Neural crest cell (in vitro differentiated cells): ENCODE measurements around the gene PHLDB2. TPM values are rescaled to one million over a fixed set of nuclear protein-coding genes. Genes with fewer than 3 reads are reported as not detected.

ENCODE experiments used
- DNase-seq: peaks from one replicate; pipeline ENCODE4 v3.0.0; 2021; ENCODE audit warnings: low read depth, mixed read lengths, low spot score
- H3K27ac Mint-ChIP-seq: one replicate; pipeline ENCODE4 v1.8.0; 2021; ENCODE audit warnings: mild to moderate bottlenecking, mixed read lengths; ENCODE audit not compliant: unreplicated experiment
- H3K27me3 Mint-ChIP-seq: 2 replicates; pipeline ENCODE4 v1.8.0; 2021; ENCODE audit warnings: low read depth, mild to moderate bottlenecking, mixed read lengths
- H3K36me3 Mint-ChIP-seq: 2 replicates; pipeline ENCODE4 v1.8.0; 2021; ENCODE audit warnings: low read depth, mild to moderate bottlenecking, mixed read lengths
- H3K4me1 Mint-ChIP-seq: 2 replicates; pipeline ENCODE4 v1.8.0; 2021; ENCODE audit warnings: mixed read lengths
- H3K4me3 Mint-ChIP-seq: one replicate; pipeline ENCODE4 v1.8.0; 2021; ENCODE audit warnings: mild to moderate bottlenecking, mixed read lengths
- H3K9me3 Mint-ChIP-seq: 2 replicates; pipeline ENCODE4 v1.8.0; 2021; ENCODE audit warnings: mixed read lengths
- total RNA-seq: library from RNA; stranded (reverse); gene quantifications from 2 replicates; pipeline ENCODE4 v1.2.1, GENCODE V29; 2021
- TF ChIP-seq, protein P1 (sequence below): fragments of 200-600 bp; sonication (generic); conservative IDR thresholded peaks from 2 replicates; pipeline ENCODE4 v1.5.0; 2021; ENCODE audit warnings: antibody characterized with exemption, mild to moderate bottlenecking

PHLDB2 gene
- total RNA-seq, 1 donor from 2014 or later, result 49.0 TPM

DNA sequence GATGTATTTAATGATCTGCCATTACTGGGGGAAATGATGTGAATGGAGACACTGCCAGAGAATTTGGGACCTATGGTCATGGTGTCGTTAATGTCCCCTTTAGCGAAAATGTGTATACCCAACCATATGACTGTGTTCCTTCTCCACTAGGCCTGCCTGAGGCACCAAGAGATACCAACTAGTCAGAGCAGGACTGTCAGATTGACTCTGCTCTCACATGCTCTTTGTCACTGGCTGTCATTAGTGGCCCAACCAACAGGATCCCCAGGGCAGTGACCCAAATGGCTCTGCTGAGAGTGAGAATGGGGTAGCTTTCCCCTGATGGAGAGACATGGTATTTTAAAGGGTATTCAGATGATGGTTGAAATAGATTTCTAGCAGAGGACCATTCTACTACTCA, 142.5 kb downstream of the PHLDB2 start:
- H3K36me3 Mint-ChIP-seq, result peaks cover 26% of the 10 kb centered on the region

DNA sequence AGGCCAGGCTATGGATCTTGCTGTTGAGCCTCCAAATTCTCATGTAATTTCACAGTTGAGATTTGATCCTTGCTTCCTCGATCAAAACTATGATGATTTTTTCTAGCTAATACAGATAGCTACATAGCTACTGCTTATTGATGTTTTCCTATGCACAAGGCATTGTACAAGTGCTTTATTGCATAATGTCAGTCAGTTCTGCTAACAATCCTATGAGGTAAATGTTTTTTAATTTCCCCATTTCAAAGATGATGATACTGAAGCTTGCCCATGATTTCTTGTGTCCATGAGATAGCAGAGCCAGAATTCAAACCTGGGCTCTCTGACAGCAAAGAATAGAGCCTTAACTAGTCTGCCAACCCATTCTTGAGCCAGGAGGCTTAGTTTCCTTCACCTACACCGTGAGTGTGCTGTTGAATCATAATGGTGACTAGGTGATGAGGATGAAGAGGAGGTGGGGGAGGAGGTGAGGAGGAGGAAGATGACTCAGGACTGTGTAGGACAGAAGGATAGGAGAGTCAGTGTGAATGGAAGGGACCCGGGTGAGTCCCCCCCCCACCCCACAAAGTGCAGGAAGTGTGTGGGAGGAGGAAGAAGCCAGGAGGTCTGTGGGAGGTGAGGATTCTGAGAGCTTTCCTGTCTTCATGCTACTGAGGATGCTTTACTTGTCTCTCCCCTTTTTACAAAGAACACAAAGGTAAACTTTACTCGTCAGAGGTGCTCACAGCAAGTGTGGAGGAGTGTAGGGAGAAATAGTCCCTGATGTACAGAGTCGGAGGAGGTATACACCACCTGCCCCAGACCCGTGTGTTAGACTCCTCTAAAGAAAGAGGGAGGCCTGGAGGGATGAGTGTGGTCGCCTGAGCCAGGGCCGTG, 143.3 kb downstream of the PHLDB2 start:
- Mint-ChIP-seq H3K4me1 (peaks cover 63% of the 10 kb centered on the region), H3K4me3 (peak overlapping the region; percentile 99), H3K9me3 (no peaks in the 10 kb centered on the region), H3K27me3 (no peaks in the 10 kb centered on the region), H3K36me3 (peaks cover 23% of the 10 kb centered on the region), H3K27ac (peak overlapping the region; percentile 40)
- TF ChIP-seq, protein P1, sequence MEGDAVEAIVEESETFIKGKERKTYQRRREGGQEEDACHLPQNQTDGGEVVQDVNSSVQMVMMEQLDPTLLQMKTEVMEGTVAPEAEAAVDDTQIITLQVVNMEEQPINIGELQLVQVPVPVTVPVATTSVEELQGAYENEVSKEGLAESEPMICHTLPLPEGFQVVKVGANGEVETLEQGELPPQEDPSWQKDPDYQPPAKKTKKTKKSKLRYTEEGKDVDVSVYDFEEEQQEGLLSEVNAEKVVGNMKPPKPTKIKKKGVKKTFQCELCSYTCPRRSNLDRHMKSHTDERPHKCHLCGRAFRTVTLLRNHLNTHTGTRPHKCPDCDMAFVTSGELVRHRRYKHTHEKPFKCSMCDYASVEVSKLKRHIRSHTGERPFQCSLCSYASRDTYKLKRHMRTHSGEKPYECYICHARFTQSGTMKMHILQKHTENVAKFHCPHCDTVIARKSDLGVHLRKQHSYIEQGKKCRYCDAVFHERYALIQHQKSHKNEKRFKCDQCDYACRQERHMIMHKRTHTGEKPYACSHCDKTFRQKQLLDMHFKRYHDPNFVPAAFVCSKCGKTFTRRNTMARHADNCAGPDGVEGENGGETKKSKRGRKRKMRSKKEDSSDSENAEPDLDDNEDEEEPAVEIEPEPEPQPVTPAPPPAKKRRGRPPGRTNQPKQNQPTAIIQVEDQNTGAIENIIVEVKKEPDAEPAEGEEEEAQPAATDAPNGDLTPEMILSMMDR, result no peak
- no peak for DNase-seq

More for the DNA sequence above, 142.5 kb downstream of the PHLDB2 start:
- DNase-seq, result no peak
- peak overlapping the region; percentile 99 for H3K4me3 Mint-ChIP-seq
- no peaks in the 10 kb centered on the region for H3K9me3 Mint-ChIP-seq
- H3K27me3 Mint-ChIP-seq, result no peaks in the 10 kb centered on the region
- H3K4me1 Mint-ChIP-seq, result peaks cover 69% of the 10 kb centered on the region
- H3K27ac Mint-ChIP-seq, result no peak overlapping the region
- TF ChIP-seq, protein P1, result no peak

DNA sequence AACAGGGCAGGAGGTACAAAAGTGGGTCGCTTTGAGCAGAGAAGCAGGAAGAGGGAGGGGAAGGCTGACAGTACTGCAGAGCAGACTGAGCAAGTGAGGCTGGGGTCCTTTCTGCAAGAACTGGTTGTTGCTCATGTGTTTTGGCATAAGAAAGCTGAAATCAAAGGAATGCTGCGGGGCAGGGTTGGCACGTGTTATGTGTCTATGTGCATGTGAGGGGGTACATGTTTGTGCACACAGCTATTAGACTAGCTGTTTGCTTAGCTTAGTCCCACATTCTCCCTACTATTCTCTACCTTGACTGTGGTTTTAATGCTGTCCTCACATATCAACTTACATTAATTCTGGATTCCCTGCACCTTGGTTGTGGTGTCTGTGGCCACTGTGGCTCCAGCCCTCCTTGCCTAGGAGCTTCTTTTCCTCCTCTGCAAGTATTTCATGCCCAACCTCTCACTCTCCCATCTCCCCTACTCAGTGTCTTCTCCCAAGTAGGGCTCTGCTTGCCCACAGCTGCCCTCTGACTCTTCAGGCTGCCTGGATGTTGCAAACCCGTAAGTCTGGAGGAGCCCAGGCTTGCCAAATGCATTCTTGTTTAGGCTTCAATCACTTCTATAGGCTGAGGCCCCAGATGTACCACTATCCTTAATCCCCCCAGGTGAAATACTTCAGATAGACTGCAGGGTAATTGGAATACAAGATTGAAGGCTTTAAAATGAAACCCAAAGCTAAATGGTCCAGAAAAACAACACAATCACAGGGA, 144.4 kb downstream of the PHLDB2 start:
- no peaks in the 10 kb centered on the region for H3K27me3 Mint-ChIP-seq
- no peak for DNase-seq
- peak overlapping the region; percentile 99 for H3K4me3 Mint-ChIP-seq
- no peak overlapping the region for H3K27ac Mint-ChIP-seq
- TF ChIP-seq, protein P1, result no peak
- H3K4me1 Mint-ChIP-seq, result peaks cover 57% of the 10 kb centered on the region
- no peaks in the 10 kb centered on the region for H3K9me3 Mint-ChIP-seq
- peaks cover 25% of the 10 kb centered on the region for H3K36me3 Mint-ChIP-seq

DNA sequence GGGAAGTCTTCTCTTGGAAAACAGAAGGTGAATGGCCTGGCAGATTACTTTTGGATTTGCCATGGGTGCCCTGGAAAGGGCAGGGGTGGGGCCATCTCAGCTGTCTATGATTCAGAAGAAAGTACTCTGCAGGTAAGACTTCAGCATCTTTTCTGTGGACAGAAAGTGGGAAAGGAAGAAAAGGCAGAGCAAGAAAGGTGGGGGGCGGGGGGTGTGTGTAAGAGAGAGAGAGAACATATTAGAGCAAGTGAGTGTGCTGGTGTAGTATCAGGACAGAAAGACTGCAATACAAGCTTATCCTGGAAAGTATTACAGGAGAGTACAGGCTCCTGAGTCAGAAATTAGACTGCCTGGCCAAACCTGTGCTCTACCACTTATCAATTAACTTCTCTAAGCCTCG, 145.1 kb downstream of the PHLDB2 start:
- peaks cover 30% of the 10 kb centered on the region for H3K36me3 Mint-ChIP-seq
- TF ChIP-seq, protein P1, result no peak
- no peaks in the 10 kb centered on the region for H3K9me3 Mint-ChIP-seq
- H3K4me3 Mint-ChIP-seq, result peak overlapping the region; percentile 99
- no peaks in the 10 kb centered on the region for H3K27me3 Mint-ChIP-seq
- peaks cover 59% of the 10 kb centered on the region for H3K4me1 Mint-ChIP-seq
- no peak for DNase-seq
- no peak overlapping the region for H3K27ac Mint-ChIP-seq

DNA sequence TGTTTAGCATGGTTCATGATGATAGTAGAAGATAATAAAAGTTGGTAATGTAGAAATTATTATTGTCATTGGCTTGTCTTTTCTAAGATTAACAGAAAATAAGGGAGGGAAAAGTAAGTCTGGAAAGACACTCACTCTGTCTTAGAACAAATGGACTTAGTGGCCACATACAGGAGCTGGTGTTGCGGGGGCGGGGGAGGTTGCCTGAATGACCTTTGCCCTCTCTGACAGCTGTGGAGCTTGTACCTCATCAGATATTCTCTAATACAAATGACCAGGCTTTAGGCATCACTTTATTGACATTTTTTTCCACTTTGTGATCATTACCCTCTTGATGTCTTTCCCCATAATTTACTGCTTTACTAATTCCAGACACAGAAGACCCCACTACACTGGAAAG, 145.6 kb downstream of the PHLDB2 start:
- peaks cover 60% of the 10 kb centered on the region for H3K4me1 Mint-ChIP-seq
- no peaks in the 10 kb centered on the region for H3K27me3 Mint-ChIP-seq
- peak overlapping the region; percentile 99 for H3K4me3 Mint-ChIP-seq
- H3K9me3 Mint-ChIP-seq, result no peaks in the 10 kb centered on the region
- no peak overlapping the region for H3K27ac Mint-ChIP-seq
- DNase-seq, result no peak
- TF ChIP-seq, protein P1, result no peak
- peaks cover 30% of the 10 kb centered on the region for H3K36me3 Mint-ChIP-seq
